GM18868 (cell line): ENCODE data around the gene DTWD1.
"Not testable (repeated sequence)": the region's sequence is repeated elsewhere in the genome, so short reads cannot be mapped to it uniquely, and the experiment has no call there.

Experiments
- ATAC-seq: cut with Tn5 transposase; IDR thresholded peaks from one replicate; pipeline ENCODE4 v1.9.1; 2021; ENCODE audit warnings: mild to moderate bottlenecking, moderate library complexity; ENCODE audit not compliant: unreplicated experiment

The DTWD1 gene, protein sequence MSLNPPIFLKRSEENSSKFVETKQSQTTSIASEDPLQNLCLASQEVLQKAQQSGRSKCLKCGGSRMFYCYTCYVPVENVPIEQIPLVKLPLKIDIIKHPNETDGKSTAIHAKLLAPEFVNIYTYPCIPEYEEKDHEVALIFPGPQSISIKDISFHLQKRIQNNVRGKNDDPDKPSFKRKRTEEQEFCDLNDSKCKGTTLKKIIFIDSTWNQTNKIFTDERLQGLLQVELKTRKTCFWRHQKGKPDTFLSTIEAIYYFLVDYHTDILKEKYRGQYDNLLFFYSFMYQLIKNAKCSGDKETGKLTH

DNA sequence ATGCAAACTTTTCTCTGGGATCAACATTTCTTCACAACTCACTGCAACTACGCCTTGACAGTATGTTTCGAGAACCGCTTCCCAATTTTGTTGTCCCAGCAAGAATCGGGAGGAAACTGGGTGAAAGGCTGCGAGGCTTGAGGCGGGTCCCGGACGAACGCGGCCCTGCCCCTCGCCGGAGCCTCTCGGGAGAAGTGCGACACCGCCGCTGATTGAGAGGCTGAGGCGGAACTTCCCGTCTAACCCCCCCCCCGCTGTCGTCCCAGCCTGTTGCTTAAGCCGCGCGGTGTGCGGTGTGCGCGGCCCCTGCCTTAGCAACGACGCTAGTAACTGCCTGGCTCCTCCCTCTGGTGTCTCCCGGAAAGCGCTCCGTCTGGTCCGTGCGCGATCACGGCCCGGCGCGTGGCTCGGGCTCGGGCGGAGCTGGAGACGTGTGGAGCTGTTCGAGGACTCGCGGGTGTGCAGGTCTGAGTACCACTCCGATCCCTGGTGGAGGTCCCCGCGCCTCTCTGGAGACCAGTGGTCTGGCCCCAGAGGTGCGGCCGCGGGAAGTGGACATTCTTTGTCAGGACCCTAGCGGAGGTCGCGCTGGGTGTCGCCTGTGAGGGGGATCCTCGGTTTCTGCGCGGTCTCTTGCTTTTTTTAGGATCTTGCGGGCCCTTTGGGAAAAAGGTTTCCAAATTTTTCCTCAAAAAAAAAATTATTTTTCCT, at the start of gene DTWD1, which contains the start of gene FAM227B:
DTWD1 (plus strand) TSS at position 391 of the 711 bp plus-strand sequence. CDS start 4,120 bp downstream, outside the sequence.
FAM227B (minus strand) TSS at position 161 of the 711 bp plus-strand sequence. CDS start 5,647 bp downstream, outside the sequence.
- peak; percentile 98 for ATAC-seq

DNA sequence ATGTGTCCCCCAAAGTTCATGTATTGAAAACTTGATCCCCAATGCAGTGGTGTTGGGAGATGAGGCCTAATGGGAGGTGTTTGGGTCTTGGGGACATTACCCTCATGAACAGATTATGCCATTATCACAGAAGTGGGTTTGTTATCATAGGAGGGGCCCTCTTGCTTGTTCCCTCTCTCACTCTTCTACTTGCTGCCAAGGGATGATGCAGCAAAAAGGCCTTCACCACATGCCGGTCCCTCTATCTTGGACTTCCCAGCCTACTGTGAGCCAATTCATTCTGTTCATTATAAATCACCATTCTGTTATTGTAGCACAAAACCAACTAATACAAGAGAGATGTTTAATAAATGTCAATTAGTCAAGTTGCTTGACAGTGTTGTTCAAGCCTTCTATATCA, 47.4 kb upstream of the DTWD1 start:
- ATAC-seq, result no peak

DNA sequence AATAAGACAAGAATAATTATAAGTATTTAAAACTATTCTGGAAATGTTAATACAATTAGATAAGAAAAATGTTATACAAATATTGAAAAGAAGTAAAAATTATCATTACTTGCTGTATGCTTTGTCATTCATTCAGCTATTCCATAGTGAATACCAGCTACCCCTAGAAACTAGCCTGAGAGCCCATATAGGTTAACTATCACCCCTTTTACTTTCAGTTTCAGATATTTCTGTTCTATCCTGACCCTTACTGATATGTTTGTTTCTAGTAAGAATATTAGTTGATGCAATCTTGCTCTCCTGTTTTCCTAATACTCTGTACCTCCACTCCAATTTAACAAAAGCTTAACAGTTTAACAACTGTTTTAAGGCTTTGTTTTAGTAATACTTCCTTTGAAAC, 31.8 kb upstream of the DTWD1 start:
- peak; percentile 92 for ATAC-seq

DNA sequence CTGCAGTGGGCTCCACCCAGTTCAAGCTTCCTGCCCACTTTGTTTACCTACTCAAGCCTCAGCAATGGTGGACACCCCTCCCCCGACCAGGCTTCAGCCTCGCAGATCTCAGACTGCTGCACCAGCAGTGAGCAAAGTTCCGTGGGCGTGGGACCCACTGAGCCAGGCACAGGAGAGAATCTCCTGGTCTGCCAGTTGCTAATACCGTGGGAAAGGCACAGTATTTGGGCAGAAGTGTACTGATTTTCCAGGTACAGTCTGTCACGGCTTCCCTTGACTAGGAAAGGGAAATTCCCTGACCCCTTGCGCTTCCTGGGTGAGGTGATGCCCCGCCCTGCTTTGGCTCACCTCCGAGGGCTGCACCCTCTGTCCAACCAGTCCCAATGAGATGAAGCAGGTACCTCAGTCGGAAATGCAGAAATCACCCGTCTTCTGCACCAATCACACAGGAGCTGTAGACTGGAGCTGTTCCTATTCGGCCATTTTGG, 28.0 kb upstream of the DTWD1 start:
- not testable (repeated sequence) for ATAC-seq

DNA sequence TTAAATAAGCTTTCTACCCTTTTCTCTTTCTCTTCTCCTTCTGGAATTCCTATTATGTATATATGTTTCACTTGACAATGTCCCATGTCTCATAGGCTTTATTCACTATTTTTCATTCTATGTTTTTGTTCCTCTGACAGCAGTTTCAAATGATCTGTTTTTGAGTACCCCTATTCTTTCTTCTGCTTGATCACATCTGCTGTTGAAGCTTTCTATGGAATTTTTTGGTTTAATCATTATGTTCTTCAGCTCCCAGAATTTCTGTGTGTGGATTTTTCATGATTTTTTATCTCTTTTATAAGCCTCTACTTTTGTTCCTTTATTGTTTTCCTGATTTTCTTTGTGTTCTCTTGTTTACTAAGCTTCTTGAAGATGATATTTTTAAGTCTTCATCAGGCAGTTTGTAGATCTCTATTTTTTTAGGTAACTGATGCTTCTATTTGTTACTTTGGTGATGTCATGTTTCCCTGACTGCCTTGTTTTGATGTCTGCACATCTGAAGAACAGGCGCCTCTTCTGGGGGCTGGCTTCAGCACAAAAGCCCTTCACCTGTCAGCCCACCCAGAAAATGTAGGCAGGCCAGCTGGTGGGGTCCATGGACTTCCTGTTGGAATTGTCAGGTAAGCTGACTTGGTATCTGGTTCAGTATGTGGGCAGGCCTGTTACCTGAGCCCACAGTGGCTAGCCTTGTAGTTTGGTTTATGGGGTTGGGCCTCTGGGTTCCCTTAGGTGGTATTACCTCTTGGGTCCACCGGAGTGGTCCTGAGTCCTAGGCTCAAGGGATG, 16.0 kb upstream of the DTWD1 start:
- ATAC-seq, result no peak

DNA sequence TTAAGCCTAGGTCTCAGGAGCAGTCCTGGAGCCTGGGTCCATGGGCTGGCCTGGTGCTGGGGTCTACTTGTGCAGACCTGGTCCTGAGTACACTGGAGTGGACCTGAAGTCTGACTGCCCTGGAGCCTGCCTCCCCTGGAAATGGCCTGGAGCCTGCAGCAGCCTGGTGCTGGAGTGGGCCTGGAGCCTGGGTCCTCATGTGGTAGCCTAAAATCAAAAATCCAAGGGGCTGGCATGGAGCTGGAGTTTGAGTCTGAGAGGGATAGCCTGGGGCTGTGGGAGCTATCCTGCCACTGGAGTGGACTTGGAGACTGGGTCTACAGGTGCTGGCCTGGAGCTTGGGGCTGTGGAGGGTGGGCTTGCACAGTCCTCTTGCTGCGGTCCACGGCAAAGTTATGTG, 15.3 kb upstream of the DTWD1 start:
- no peak for ATAC-seq

DNA sequence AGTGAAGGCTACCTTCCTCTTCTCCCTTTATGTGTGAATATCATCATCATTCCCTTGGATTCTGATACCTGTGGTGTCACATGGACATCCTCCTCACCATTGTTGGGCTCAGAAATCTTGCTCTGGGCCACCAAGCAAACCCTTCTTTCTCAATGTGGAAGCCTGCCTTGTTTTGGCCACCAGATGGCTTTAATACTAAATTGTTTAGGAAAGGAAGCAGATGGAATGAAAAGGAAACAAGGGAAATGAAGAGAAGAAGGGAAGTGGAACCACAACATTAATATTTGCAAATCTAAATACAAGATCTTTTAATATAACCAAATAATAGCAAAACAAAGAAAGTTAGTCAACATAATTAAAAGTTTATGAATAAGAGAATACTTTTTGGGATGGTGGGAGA, 14.3 kb upstream of the DTWD1 start:
- ATAC-seq, result no peak

DNA sequence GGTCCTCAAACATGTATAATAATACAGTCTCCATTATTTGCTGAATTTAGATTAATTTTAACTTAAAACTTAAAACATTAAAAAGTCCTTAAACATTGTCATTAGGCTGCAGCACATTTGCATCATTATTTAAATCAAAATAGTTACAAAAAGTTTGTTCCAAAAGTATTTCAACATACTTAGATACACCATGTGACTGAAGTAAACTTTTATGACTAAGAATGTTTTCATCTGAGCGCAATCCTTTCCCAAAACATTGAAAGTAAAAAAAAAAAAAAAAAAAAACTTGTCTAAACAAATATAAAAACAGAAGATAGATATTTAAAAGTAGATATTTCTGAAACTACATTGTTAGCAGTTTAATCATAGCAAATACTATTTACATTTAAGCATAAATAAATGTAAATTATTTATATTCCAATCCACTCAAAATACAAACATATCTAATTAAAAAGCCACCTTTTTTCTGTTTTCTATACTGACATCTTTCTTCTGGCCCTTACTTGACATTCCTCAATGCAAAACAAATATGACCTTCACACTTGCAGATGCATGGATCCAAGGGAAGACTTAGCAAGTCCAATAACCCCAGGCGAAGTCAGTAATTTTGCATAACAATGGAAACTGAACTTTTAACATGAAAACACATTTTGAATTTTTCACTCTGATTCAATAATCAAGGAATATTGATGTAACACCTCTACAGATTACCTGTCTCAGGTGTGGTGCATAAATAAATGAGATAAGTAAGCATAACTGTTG, 10.5 kb upstream of the DTWD1 start:
- ATAC-seq, result no peak

DNA sequence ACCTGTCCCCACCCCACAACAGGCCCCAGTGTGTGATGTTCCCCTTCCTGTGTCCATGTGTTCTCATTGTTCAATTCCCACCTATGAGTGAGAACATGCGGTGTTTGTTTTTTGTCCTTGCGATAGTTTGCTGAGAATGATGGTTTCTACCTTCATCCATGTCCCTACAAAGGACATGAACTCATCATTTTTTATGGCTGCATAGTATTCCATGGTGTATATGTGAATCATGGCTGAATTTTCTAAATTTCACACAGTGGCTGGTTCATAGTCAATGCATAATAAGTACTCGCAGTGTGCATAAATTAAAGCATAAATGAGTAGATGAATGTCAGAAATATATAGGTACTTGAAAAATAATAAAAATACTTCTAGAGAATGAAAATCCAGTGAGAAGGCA, 8.6 kb upstream of the DTWD1 start:
- not testable (repeated sequence) for ATAC-seq

DNA sequence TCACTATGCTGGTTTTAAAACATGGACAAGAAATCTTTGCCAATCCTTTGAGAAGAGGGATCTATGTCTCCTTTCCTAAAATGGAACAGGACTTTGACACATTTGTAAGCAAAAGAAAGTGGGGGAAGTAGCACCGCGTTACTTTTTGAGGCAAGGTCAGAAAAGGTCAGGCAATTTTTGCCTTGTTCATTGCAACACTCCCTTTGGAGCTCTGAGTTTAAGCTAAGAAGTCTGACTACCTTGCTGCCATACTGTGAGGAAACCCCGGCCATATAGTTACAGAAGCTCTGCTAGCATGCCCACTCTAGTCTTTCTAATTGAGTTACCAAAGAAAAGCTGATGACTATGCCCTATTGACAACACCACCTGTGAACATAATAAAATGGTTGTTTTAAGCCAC, 1.6 kb upstream of the DTWD1 start:
- no peak for ATAC-seq

DNA sequence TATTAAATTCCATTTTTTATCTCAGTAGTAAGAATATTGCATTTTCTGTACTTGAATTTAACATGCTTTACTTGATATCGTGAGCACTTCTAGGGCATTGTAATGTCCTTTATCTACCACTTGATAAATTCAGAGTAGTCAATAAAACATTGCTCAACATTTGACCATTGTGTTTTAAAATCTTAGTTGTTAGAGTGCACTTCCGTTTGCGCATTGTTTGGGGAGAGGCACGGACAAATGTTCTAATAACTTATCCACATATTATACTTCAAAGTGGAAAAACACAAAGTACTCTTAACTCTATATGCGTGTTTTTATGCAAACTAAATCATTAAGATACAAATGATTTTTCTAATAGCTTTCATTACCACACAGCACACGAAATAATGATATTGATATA, 649 bp upstream of the DTWD1 start:
- no peak for ATAC-seq

DNA sequence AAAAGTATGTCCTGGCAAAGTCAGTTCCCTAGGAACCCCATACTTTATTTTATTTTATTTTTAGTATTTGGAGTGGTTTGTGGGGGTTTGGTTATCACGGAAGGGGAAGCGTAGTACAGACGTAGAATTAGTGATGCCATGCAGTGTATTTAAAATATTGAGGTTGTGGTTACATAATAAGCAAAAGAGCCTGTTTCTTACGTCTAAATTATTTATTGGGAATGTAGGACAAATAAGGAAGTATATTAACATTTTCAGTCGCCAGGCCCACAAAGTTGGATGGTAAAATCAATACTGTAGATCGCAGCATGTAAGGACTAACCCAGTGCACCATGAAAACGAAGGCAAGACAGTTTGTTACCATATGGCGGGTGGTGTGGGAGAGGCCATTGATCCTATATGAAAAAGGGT, 558 bp downstream of the DTWD1 start:
- no peak for ATAC-seq

DNA sequence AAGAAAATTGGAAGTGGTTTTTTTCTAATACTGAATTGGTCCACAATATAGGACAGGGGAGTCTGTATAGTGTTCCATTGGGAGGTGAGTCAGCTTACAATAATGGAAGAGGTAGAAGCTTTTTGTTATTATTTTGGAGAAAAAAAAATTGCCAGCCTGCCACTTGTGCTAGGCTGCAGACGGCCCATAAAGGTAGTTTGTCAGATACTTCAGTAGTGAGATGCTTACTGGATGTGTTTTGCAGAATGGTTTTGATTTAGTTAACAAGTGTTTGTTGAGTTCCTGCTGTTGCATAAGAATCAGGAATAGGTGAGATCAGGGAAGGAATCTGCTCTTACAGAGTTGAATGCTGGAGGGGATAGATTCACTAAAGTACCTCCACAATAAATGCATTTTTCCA, 1.0 kb downstream of the DTWD1 start:
- no peak for ATAC-seq

DNA sequence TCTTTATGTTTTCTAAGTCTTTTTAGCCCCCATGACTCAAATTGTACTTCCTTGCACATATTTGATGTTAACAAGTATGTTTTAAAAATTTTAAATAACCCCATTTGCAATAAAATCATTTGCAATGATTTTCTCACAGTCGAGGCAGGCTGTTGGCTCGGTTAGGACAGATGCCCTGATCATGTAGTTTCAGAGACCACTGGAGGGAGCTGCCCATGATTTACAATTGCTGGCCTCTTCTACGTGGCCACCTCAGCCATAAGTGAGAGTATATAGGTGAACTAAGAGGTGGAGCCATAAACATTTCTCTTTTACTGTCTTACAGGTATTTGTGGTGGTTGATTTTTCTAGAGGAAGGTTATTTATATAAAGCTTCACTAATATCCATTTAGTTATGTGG, 1.7 kb downstream of the DTWD1 start:
- no peak for ATAC-seq

DNA sequence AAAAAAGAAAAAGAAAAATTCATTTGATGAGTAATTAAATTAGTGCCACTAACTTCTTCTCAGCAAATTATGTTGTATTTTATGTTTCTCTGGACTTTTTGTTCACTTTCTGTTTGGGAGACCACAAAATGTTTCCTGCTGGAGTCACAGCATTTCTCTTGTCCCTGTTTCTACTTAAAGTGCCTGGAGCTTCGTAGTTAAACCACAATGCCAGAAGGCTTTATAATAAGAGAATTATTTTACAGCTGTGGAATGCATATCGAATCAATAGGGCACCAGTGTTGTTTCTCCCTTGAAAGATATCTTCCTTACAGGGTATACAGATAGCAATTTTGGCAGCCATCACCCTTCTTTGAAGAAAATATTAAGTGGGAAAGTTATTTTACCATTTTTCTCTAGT, 3.2 kb downstream of the DTWD1 start:
- no peak for ATAC-seq

DNA sequence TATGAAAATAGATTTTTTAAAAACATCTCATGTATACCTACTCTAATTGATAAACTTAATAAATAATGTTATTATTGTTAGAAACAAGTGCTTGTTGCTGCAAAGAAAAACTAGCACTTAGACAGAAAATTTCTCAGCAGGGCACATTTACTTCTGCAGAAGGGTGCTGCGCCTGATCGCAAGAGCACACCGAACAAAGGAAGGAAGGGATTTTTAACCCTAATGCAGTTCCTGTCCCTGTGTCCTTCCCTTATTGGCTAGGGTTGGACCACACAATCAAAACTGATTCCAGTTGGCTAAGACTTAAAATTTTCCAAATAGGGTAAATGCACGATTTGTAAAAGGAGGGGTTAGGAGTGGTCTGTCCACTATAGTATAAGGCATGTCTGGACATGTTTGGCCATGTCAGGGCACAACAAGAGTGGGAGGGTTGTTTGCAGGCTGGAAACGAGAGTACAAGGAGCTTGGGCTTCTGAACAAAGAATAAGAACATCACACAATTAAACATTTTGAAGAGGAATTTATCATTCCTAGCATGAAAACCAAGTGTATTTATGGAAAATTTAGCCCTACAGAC, 4.7 kb downstream of the DTWD1 start:
- no peak for ATAC-seq

DNA sequence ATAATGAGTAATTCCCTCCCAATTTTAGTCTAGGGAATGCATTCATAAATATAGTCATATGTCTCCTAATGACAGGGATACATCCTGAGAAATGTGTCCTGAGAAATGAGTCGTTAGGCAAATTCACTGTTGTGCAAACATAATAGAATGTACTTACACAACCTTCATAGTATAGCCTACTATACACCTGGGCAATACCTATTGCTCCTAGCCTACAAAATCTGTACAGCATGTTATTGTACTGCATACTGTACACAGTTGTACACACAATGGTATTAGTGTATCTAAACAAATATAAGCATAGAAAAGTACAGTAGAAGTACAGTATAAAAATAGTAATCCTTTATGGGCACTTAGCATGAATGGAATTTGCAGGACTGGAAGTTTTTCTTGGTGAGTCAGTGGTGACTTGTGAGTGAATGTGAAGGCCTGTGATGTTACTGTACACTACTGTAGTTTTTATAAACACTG, 6.6 kb downstream of the DTWD1 start:
- no peak for ATAC-seq

DNA sequence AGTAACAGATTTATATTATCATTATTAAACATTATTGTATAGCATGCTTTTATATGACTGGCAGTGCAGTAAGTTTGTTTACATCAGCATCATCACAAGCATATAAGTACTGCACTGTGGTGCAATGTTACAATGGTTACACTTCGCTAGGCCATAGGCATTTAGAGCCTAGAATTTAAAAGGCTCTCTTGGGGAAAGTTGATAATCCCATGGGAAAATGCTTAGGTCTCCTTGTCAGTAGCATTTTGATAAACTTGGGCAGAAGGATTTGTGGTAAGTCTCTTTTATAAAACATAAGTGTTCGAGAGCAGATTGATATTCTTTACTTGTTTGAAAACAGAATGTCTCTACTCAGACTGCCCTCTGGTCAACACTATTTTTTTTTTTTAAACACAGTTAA, 7.5 kb downstream of the DTWD1 start:
- no peak for ATAC-seq

DNA sequence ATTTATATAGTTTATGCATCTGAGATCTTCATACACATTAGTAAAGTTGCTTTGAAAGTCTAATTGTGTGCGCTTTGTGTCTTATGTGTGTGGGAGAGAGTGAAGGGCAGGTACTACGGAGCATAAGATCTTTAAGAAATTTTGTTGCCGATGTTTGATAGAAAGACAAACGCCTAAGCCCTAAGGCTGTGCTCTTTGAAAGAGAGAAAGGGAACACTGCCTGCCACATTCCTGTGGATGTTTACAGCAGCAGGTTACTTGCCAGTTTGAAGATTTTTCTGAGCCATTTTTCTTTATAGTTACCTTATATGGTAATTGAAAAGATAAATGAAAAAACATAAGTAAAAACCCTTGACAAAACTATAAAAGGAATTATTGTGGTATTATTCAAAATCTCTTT, 17.0 kb downstream of the DTWD1 start:
- ATAC-seq, result no peak

DNA sequence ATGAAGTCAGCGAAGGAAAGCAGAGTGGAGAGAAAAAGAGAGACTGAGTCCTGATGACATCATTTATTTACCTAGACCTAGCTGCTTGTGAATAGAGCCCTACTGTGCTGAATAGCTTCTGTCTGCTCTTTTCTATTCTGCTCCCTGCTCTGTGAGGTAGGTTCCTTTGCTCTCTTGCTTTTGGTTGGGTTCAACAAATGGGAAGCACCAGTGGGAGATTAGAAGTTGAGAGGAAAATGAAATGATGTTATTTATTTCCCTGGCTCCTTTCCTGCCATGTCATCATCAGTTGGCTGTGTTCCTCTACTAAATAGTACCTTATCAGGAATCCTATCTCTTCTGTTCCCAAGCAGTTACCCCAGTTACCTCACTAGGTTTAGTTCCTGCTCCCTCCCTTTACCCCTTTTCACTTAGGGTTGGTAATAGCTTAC, 23.5 kb downstream of the DTWD1 start:
- ATAC-seq, result no peak
